ENCODE results near the gene DPP6.

DPP6 gene

DNA sequence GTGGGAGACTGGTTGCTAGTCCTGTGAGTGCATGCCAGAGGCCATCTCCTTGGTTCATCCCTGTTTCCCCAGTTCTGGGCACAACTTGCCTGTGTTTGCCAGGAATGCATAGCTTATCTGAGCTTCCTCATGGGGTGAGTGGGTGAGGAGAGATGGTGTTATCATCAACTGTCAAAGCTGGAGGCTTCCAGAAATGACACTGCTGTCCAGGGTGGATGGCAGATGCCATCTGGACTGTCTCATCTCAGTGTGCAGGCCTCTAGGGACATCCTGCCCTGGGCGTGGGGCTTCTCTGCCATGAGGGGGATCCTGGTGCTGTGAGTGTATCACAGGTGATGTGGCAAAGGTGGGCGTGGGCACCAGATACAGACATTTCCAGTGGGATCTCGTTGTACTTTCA, 328.6 kb downstream of the DPP6 start:
- no peaks in the 10 kb centered on the region for H3K4me1 ChIP-seq (ENCODE audit: control insufficient read depth, insufficient read depth, low read length)
- H3K9me3 ChIP-seq (ENCODE audit: control insufficient read depth, low read length), result no peaks in the 10 kb centered on the region
- H3K27me3 ChIP-seq (ENCODE audit: control insufficient read depth, insufficient read depth, low read length), result no peaks in the 10 kb centered on the region
- no peak overlapping the region for H3K4me3 ChIP-seq (ENCODE audit: low read length)
- no peaks in the 10 kb centered on the region for H3K36me3 ChIP-seq (ENCODE audit: control insufficient read depth, insufficient read depth, low read length)
- no peak overlapping the region for H3K9ac ChIP-seq (ENCODE audit: low read length)

DNA sequence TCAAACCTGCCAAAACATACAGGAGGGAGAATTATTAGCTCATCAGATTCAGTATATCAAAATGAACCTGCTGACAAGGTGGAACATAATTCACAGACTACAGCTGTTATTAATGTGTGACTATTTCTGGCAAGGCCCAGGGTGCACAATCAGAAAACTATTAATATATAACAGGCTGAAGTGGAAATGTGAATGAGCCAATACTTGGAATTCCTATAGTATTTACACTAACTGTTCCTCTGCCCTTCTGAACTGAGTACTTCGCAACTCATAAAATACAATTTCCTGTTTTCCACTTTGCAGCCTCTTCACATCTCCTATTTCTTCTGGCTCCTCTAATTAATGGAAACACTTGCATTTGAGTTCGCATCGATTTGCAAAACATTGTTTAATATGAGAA, 330.8 kb downstream of the DPP6 start:
- H3K27me3 ChIP-seq (ENCODE audit: control insufficient read depth, insufficient read depth, low read length), result no peaks in the 10 kb centered on the region
- H3K9me3 ChIP-seq (ENCODE audit: control insufficient read depth, low read length), result no peaks in the 10 kb centered on the region
- H3K4me3 ChIP-seq (ENCODE audit: low read length), result no peak overlapping the region
- no peaks in the 10 kb centered on the region for H3K36me3 ChIP-seq (ENCODE audit: control insufficient read depth, insufficient read depth, low read length)
- H3K9ac ChIP-seq (ENCODE audit: low read length), result no peak overlapping the region
- no peaks in the 10 kb centered on the region for H3K4me1 ChIP-seq (ENCODE audit: control insufficient read depth, insufficient read depth, low read length)

DNA sequence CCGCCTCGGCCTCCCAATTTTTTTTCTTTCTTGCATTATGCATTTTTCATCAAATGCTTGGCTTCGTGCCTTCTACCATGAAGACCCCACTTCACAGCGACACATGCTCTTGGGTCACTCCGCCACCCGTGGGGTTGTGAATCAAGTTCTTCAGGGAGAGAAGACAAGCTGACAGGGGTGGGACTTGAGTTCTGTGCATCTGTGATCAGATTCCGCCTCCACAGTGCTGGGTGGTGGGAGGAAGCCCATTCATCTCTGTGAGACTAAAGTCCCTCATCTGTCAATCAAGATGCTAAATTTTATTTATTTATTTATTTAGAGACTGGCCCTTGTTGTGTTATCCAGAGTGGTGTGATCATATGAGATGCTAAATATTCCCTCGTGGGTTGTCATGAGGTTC, 333.0 kb downstream of the DPP6 start:
- Histone ChIP-seq H3K36me3 (ENCODE audit: control insufficient read depth, insufficient read depth, low read length) (no peaks in the 10 kb centered on the region), H3K4me3 (ENCODE audit: low read length) (no peak overlapping the region), H3K9ac (ENCODE audit: low read length) (no peak overlapping the region), H3K27me3 (ENCODE audit: control insufficient read depth, insufficient read depth, low read length) (no peaks in the 10 kb centered on the region), H3K4me1 (ENCODE audit: control insufficient read depth, insufficient read depth, low read length) (no peaks in the 10 kb centered on the region), H3K9me3 (ENCODE audit: control insufficient read depth, low read length) (no peaks in the 10 kb centered on the region)

DNA sequence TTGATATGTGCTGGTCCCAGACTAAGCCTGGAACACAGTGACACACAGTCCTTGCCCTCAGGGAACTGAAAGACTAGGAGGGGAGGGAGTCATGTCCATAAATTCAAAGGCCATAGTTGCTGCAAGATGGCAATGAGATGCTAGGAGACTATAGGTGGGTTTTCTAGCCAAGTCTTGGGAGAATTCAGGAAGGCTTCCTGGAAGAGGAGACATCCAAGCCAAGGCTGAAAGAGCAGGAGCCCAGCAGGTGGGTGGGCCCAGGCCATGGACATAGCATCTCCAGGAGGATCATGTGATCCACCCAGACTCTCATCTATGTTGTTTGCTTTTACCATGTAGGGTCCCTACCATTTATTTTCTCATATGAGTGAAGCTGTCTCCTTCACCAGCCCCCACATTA, 335.1 kb downstream of the DPP6 start:
- Histone ChIP-seq H3K4me3 (ENCODE audit: low read length) (no peak overlapping the region), H3K27me3 (ENCODE audit: control insufficient read depth, insufficient read depth, low read length) (no peaks in the 10 kb centered on the region), H3K9me3 (ENCODE audit: control insufficient read depth, low read length) (no peaks in the 10 kb centered on the region), H3K9ac (ENCODE audit: low read length) (no peak overlapping the region), H3K36me3 (ENCODE audit: control insufficient read depth, insufficient read depth, low read length) (no peaks in the 10 kb centered on the region), H3K4me1 (ENCODE audit: control insufficient read depth, insufficient read depth, low read length) (no peaks in the 10 kb centered on the region)

DNA sequence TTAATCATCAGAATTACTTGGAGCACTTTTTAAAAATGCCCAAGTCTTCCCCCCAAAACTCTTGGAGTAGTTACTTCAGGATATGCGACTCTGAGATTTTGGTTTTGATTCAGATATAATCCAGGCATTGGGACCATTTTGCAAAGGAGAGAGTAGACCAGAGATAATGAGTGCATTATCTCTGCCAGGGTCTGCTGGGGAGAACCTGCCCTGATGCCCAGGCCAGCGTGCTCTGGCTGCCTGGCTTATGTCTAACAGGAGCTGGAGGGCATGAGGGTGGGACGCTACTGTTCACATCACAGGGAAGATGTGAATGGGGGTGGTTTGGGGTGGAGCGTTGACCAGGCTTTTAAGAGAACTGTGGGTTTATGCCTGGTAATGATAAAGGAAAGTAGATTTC, 336.2 kb downstream of the DPP6 start:
- H3K4me3 ChIP-seq (ENCODE audit: low read length), result no peak overlapping the region
- no peaks in the 10 kb centered on the region for H3K27me3 ChIP-seq (ENCODE audit: control insufficient read depth, insufficient read depth, low read length)
- no peak overlapping the region for H3K9ac ChIP-seq (ENCODE audit: low read length)
- H3K4me1 ChIP-seq (ENCODE audit: control insufficient read depth, insufficient read depth, low read length), result no peaks in the 10 kb centered on the region
- H3K36me3 ChIP-seq (ENCODE audit: control insufficient read depth, insufficient read depth, low read length), result no peaks in the 10 kb centered on the region
- H3K9me3 ChIP-seq (ENCODE audit: control insufficient read depth, low read length), result no peaks in the 10 kb centered on the region

DNA sequence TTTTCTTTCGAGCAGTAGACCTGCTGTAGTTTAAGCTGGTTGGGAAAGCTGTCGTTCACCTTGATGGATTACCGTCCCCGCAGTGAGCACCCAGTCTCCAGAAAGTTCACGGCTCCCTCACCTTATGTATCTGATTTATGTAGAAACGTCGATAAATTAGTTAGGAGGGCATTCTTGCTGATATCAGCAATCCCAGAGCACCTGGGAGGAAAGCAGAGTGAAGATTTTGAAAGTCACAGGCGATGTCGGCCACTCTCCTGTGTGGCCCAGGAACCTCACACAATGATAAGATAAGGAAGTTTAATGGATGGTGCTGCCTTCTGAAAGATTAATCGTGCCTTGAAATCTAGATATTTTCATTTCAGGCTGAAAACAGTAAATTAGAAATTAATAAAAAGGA, 336.8 kb downstream of the DPP6 start:
- H3K4me3 ChIP-seq (ENCODE audit: low read length), result no peak overlapping the region
- no peaks in the 10 kb centered on the region for H3K27me3 ChIP-seq (ENCODE audit: control insufficient read depth, insufficient read depth, low read length)
- no peak overlapping the region for H3K9ac ChIP-seq (ENCODE audit: low read length)
- H3K9me3 ChIP-seq (ENCODE audit: control insufficient read depth, low read length), result no peaks in the 10 kb centered on the region
- no peaks in the 10 kb centered on the region for H3K36me3 ChIP-seq (ENCODE audit: control insufficient read depth, insufficient read depth, low read length)
- no peaks in the 10 kb centered on the region for H3K4me1 ChIP-seq (ENCODE audit: control insufficient read depth, insufficient read depth, low read length)

DNA sequence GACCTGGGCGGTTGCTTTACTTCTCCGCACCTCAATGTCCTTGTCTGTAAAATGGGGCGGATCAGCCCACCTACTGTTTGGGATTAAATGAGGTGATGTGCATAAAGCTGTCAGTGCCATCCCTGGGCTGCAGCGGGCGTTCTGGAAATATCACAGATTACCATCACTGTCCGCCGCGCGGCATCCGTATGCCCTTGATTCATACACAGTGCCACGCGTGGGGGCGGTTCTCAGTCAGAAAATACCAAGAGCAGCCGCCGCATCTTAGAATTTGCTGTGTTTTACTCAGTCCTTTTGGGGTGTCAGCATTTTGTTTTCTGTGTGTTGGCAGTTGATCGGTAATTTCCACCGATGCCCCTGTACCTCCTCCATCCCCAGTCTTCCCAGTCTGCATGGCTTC, 338.8 kb downstream of the DPP6 start:
- Histone ChIP-seq H3K4me3 (ENCODE audit: low read length) (no peak overlapping the region), H3K9ac (ENCODE audit: low read length) (no peak overlapping the region), H3K27me3 (ENCODE audit: control insufficient read depth, insufficient read depth, low read length) (no peaks in the 10 kb centered on the region), H3K9me3 (ENCODE audit: control insufficient read depth, low read length) (no peaks in the 10 kb centered on the region), H3K4me1 (ENCODE audit: control insufficient read depth, insufficient read depth, low read length) (no peaks in the 10 kb centered on the region), H3K36me3 (ENCODE audit: control insufficient read depth, insufficient read depth, low read length) (no peaks in the 10 kb centered on the region)

DNA sequence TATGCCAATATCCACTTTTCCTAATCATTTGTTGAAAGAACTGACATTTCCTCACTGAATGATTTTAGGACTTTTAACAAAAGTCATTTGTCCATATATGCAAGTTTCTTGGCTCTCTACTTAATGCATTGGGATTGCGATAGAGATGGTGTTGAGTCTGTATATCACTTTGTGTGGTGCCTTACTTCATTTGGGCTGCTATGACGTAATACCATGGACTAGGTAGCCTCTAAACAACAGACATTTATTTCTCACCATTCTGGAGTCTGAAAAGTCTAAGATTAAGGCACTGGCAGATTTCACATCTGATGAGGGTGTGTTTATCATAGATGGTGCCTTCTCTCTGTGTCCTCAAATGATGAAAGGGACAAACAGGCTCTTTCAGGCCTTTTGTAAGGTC, 342.6 kb downstream of the DPP6 start:
- no peak overlapping the region for H3K4me3 ChIP-seq (ENCODE audit: low read length)
- no peaks in the 10 kb centered on the region for H3K36me3 ChIP-seq (ENCODE audit: control insufficient read depth, insufficient read depth, low read length)
- no peaks in the 10 kb centered on the region for H3K4me1 ChIP-seq (ENCODE audit: control insufficient read depth, insufficient read depth, low read length)
- no peaks in the 10 kb centered on the region for H3K27me3 ChIP-seq (ENCODE audit: control insufficient read depth, insufficient read depth, low read length)
- H3K9me3 ChIP-seq (ENCODE audit: control insufficient read depth, low read length), result no peaks in the 10 kb centered on the region
- H3K9ac ChIP-seq (ENCODE audit: low read length), result no peak overlapping the region

DNA sequence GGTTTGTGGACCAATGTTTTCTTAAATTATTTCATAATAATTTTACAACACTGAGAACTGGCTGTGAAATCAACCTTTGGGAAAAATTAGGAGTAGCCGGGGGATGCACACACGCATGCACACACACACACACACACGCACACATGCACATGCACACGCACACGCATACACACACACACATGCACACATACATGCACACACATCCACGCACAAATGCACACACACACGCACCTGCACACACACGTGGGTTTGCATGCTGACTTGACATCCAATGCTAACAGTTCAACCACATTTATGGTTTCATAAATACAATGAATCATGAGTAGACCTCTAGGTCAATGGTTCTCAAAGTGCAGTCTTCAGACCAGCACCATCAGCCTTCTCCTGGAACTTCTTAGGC, 354.1 kb downstream of the DPP6 start:
- Histone ChIP-seq H3K9me3 (ENCODE audit: control insufficient read depth, low read length) (no peaks in the 10 kb centered on the region), H3K36me3 (ENCODE audit: control insufficient read depth, insufficient read depth, low read length) (no peaks in the 10 kb centered on the region), H3K9ac (ENCODE audit: low read length) (no peak overlapping the region), H3K27me3 (ENCODE audit: control insufficient read depth, insufficient read depth, low read length) (no peaks in the 10 kb centered on the region), H3K4me1 (ENCODE audit: control insufficient read depth, insufficient read depth, low read length) (no peaks in the 10 kb centered on the region), H3K4me3 (ENCODE audit: low read length) (no peak overlapping the region)

DNA sequence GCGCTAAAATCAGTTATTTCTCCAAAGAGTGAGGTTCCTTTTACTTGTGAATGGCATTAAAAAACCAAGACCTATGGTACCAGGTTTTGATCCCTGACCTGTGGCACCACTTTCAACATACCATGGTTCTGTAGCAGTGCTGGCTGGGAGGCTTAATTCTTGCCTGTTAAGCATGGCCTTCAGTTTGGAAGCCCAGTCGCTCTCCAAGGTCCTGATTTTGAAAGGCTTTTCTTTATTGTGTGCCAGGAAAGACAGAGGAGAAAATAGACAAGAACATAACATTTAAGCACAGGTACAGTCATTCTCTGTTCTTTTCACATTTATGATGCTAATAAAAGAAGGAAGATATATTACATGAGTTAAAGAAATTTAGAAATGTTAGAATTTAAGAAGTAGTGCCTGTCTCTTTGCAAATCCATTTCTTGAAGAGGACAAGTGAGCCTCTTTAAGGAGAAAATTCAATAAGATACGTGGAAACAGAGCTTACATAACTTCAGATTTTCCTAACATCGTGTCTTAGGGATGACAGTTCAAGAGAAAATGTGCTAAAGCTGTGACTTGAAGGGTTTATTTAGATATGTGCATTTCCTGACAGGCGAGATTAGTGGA, 357.6 kb downstream of the DPP6 start:
- H3K9ac ChIP-seq (ENCODE audit: low read length), result no peak overlapping the region
- no peak overlapping the region for H3K4me3 ChIP-seq (ENCODE audit: low read length)
- H3K36me3 ChIP-seq (ENCODE audit: control insufficient read depth, insufficient read depth, low read length), result no peaks in the 10 kb centered on the region
- no peaks in the 10 kb centered on the region for H3K27me3 ChIP-seq (ENCODE audit: control insufficient read depth, insufficient read depth, low read length)
- H3K9me3 ChIP-seq (ENCODE audit: control insufficient read depth, low read length), result no peaks in the 10 kb centered on the region
- H3K4me1 ChIP-seq (ENCODE audit: control insufficient read depth, insufficient read depth, low read length), result no peaks in the 10 kb centered on the region

DNA sequence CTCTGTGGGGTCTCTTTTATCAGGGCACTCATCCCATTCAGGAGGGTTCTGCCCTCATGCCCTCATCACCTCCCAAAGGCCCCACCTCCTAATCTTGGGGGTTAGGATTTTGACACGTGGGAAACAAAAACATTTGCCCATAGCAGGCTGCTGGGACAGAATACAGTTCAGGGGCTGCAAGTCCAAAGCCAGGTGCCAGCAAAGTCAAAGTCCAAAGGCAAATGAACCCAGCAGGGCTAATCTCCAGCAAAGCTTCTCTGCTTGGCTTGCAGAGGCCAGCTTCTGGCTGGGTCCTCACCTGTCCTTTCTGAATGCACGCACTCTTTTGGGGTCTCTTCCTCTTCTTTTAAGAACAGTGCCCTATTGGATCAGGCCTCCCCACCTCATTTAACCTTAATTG, 359.9 kb downstream of the DPP6 start:
- no peaks in the 10 kb centered on the region for H3K27me3 ChIP-seq (ENCODE audit: control insufficient read depth, insufficient read depth, low read length)
- no peaks in the 10 kb centered on the region for H3K4me1 ChIP-seq (ENCODE audit: control insufficient read depth, insufficient read depth, low read length)
- H3K9me3 ChIP-seq (ENCODE audit: control insufficient read depth, low read length), result no peaks in the 10 kb centered on the region
- H3K36me3 ChIP-seq (ENCODE audit: control insufficient read depth, insufficient read depth, low read length), result no peaks in the 10 kb centered on the region
- no peak overlapping the region for H3K9ac ChIP-seq (ENCODE audit: low read length)
- no peak overlapping the region for H3K4me3 ChIP-seq (ENCODE audit: low read length)

DNA sequence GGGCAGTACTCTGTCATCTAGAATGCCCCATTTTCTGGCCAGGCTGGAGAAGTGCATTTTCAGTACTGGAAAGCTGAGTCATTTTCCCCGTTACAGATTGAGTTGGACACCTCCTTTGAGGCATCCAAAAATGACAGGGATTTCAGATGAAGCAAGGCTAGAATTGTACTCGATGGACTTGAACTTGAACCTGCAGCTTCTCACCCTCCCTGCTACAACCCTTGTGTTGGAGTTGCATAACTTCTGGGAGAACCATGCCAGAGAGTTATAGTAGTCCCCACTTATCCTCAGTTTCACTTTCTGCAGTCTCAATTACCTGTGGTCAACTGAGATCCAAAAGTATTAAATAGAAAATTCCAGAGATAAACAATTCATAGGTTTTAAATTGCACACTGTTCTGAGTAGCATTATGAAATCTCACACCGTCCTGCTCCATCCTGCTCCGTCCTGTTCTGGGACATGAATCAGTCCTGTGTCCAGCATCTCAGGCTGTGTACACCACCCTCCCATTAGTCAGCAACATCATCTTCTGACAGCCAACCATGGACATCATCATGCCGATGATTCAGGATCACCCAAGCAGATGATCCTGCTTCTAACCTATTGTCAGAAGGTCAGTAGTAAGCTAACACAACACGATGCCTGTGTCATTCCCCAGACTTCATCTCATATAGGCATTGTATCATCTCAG, 363.7 kb downstream of the DPP6 start:
- H3K27me3 ChIP-seq (ENCODE audit: control insufficient read depth, insufficient read depth, low read length), result no peaks in the 10 kb centered on the region

DNA sequence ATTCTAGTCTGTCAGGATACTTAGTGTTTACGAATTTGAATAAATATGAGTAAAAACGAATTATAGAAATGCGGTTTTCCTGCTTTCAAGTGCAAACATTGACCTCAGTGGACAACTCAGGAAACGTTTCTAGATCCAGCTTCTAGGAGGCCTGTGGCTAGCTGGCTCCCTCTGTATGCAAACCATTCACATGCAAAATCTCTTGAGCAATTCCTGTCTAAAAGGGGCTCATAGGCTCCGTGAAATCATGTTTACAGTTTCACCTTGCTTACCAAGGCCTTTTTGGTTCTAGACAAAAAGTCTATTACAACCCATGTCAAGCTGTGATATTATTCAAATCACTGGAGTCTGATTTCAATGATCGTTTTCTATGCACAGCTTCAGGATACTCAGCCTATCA, 364.5 kb downstream of the DPP6 start:
- Histone ChIP-seq H3K4me3 (ENCODE audit: low read length) (no peak overlapping the region), H3K9me3 (ENCODE audit: control insufficient read depth, low read length) (no peaks in the 10 kb centered on the region), H3K27me3 (ENCODE audit: control insufficient read depth, insufficient read depth, low read length) (no peaks in the 10 kb centered on the region), H3K36me3 (ENCODE audit: control insufficient read depth, insufficient read depth, low read length) (no peaks in the 10 kb centered on the region), H3K9ac (ENCODE audit: low read length) (no peak overlapping the region), H3K4me1 (ENCODE audit: control insufficient read depth, insufficient read depth, low read length) (no peaks in the 10 kb centered on the region)

More for the DNA sequence above, 363.7 kb downstream of the DPP6 start:
- Histone ChIP-seq H3K9ac (ENCODE audit: low read length) (no peak overlapping the region), H3K9me3 (ENCODE audit: control insufficient read depth, low read length) (no peaks in the 10 kb centered on the region), H3K4me3 (ENCODE audit: low read length) (no peak overlapping the region), H3K36me3 (ENCODE audit: control insufficient read depth, insufficient read depth, low read length) (no peaks in the 10 kb centered on the region), H3K4me1 (ENCODE audit: control insufficient read depth, insufficient read depth, low read length) (no peaks in the 10 kb centered on the region)

All from mucosa of stomach (tissue), 1 donor.